Measurements from ENCODE around the gene NOTCH2. TPM values are rescaled to one million over a fixed set of nuclear protein-coding genes. Genes with fewer than 3 reads are reported as not detected.

Gene NOTCH2
- total and polyA plus RNA-seq, 10 of the 15 experiments (the other 5 are each of a cell fraction or from before 2014, with no cell fraction given) = 0.02 to 2.0 (median 0.62) TPM; not detected in 1

DNA sequence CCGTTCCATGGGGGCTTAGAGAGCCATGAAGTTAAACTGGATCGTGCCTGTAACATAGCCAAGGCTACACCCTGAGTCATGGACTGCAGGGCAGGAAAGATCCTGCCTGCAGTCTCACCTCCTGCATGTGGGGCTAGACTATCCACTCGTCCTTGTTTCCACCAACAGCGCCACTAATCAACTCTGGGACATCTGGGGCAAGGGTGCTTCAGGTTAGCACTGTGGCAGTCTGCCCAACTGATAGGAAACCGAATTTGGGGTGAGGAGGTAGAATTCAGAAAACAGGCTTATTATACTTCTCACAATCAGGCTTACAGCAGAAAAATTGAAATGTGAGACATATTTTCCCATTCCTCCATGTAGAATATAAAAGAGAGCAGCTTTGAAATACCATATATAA is 88.0 kb downstream of the NOTCH2 start:
- Histone ChIP-seq H3K9ac (ENCODE audit: control insufficient read depth, insufficient read depth, low read length) (no peak overlapping the region), H3K79me2 (ENCODE audit: control insufficient read depth, insufficient read depth, low read length) (no peaks in the 10 kb centered on the region), H3K4me2 (ENCODE audit: control insufficient read depth, insufficient read depth) (no peak overlapping the region), H3K27ac (ENCODE audit: control insufficient read depth, insufficient read depth) (no peak overlapping the region), H2AFZ (ENCODE audit: control insufficient read depth, low read depth, low read length) (no peak overlapping the region), H3K9me3 (replicated peaks; ENCODE audit: control insufficient read depth, insufficient read depth, low read length) (no peaks in the 10 kb centered on the region), H3K27me3 (replicated peaks in 1 of 2; ENCODE audit: control insufficient read depth in 2 of 2, insufficient read depth in 2 of 2, low read length in 1 of 2) (no peaks in the 10 kb centered on the region), H3K4me3 (no peak overlapping the region), H4K20me1 (ENCODE audit: control insufficient read depth, insufficient read depth) (no peaks in the 10 kb centered on the region), H3K4me1 (ENCODE audit: control insufficient read depth, insufficient read depth, low read length) (no peaks in the 10 kb centered on the region), H3K36me3 (ENCODE audit: control insufficient read depth in 2 of 2, insufficient read depth in 2 of 2, low read length in 1 of 2) (no peaks in the 10 kb centered on the region)
- WGBS (ENCODE audit: insufficient coverage, insufficient replicate concordance, low lambda C conversion rate, missing lambda C conversion rate) = 58% methylated on average over 5 of the region's 5 CpGs
- ChIA-PET CTCF (interaction anchor here (1.2 kb wide), 1 partner anchor 14 kb away, joined by 3 read pairs; no protein-coding TSS in a partner anchor), RAD21 (ENCODE audit: unreplicated experiment) (no interaction called here), POLR2A (no interaction called here), SMC1A (ENCODE audit: uncharacterized antibody, unreplicated experiment) (no interaction called here)
- in situ Hi-C loops (cut with MboI) = no loop called here
- no peak for ATAC-seq
- intact Hi-C loops (cut with micrococcal nuclease; ENCODE audit: unreplicated experiment) = no loop called here
- TF ChIP-seq SP1 (IDR thresholded peaks at IDR 0.05; ENCODE audit: low read depth, low read length) = no peak
- TF ChIP-seq, protein P1, sequence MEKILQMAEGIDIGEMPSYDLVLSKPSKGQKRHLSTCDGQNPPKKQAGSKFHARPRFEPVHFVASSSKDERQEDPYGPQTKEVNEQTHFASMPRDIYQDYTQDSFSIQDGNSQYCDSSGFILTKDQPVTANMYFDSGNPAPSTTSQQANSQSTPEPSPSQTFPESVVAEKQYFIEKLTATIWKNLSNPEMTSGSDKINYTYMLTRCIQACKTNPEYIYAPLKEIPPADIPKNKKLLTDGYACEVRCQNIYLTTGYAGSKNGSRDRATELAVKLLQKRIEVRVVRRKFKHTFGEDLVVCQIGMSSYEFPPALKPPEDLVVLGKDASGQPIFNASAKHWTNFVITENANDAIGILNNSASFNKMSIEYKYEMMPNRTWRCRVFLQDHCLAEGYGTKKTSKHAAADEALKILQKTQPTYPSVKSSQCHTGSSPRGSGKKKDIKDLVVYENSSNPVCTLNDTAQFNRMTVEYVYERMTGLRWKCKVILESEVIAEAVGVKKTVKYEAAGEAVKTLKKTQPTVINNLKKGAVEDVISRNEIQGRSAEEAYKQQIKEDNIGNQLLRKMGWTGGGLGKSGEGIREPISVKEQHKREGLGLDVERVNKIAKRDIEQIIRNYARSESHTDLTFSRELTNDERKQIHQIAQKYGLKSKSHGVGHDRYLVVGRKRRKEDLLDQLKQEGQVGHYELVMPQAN (conservative IDR thresholded peaks at IDR 0.05) = no peak
- TF ChIP-seq POLR2A (IDR thresholded peaks at IDR 0.05; ENCODE audit: low read depth, low read length) = no peak
- TF ChIP-seq, protein P2, sequence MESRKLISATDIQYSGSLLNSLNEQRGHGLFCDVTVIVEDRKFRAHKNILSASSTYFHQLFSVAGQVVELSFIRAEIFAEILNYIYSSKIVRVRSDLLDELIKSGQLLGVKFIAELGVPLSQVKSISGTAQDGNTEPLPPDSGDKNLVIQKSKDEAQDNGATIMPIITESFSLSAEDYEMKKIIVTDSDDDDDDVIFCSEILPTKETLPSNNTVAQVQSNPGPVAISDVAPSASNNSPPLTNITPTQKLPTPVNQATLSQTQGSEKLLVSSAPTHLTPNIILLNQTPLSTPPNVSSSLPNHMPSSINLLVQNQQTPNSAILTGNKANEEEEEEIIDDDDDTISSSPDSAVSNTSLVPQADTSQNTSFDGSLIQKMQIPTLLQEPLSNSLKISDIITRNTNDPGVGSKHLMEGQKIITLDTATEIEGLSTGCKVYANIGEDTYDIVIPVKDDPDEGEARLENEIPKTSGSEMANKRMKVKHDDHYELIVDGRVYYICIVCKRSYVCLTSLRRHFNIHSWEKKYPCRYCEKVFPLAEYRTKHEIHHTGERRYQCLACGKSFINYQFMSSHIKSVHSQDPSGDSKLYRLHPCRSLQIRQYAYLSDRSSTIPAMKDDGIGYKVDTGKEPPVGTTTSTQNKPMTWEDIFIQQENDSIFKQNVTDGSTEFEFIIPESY (IDR thresholded peaks at IDR 0.05) = no peak
- no peak for TF ChIP-seq FOXM1 (IDR thresholded peaks at IDR 0.05; ENCODE audit: low read depth, low read length)
- FAIRE-seq = no peak
- no TSS peak for BruUV-seq (replicated peaks)
- DNase-seq (ENCODE audit: low read depth, low spot score) = no peak

Data from GM12878 (cell line).